OCI-LY7 (cell line): ENCODE data around the gene TGFB1I1.

Experiments
- EZH2phosphoT487 ChIP-seq: fragments of 200-600 bp; sonication (generic); IDR thresholded peaks from 2 replicates; pipeline ENCODE4 v1.6.1; 2018; ENCODE audit warnings: low read depth, borderline replicate concordance, mild to moderate bottlenecking, mixed run types, antibody characterized with exemption, low read length, moderate library complexity, mixed read lengths
- TF ChIP-seq, protein P1 (sequence below): fragments of 200-600 bp; sonication (generic); conservative IDR thresholded peaks from 2 replicates; pipeline ENCODE4 v1.5.1; 2014; ENCODE audit warnings: mild to moderate bottlenecking, antibody characterized with exemption, low read length, moderate library complexity, mixed read lengths

DNA sequence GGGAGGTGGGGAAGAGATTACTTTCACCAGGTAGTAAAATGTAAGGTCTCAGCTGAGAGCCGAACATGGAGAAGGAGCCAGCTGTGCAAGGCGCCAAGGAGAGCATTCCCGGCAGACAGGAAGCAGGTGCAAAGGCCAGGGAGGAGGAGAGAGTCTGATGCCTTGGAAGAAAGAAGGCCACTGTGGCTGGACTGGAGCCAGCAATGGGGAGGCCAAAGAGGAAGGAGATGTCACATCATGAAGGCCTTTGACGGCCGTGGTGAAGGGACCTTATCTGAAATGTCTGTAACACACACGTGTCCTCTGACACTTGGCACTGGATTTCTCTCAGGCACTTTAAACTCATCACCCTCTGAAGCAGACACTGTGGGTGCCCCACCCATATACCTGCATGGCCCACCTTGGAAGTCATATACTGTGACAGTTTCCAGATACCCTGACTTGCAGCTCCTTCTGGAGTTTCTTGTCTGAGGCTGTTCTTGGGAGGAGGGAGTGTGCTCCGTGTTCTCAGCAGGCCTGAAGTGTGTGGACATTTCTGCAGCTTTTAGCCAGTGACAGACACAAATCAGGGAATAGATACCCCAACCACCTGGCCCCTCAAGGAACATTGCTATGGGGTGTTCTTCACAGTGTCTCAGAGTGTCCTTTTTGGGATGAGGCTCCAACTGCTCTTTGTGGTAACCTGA, 9.0 kb downstream of the TGFB1I1 start:
- TF ChIP-seq, protein P1, sequence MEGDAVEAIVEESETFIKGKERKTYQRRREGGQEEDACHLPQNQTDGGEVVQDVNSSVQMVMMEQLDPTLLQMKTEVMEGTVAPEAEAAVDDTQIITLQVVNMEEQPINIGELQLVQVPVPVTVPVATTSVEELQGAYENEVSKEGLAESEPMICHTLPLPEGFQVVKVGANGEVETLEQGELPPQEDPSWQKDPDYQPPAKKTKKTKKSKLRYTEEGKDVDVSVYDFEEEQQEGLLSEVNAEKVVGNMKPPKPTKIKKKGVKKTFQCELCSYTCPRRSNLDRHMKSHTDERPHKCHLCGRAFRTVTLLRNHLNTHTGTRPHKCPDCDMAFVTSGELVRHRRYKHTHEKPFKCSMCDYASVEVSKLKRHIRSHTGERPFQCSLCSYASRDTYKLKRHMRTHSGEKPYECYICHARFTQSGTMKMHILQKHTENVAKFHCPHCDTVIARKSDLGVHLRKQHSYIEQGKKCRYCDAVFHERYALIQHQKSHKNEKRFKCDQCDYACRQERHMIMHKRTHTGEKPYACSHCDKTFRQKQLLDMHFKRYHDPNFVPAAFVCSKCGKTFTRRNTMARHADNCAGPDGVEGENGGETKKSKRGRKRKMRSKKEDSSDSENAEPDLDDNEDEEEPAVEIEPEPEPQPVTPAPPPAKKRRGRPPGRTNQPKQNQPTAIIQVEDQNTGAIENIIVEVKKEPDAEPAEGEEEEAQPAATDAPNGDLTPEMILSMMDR = no peak
- no peak for TF ChIP-seq EZH2phosphoT487
